NT2/D1 (cell line): ENCODE results near the gene KDM2A.

Experiments
- DNase-seq: peaks from one replicate; pipeline ENCODE4 v3.0.0-alpha.2; 2011; ENCODE audit warnings: low read depth, low spot score
- H3K27me3 ChIP-seq: 2 replicates; pipeline ENCODE4 v1.6.0; 2011; ENCODE audit warnings: mild to moderate bottlenecking; ENCODE audit not compliant: insufficient read length, insufficient read depth
- H3K36me3 ChIP-seq: 2 replicates; pipeline ENCODE4 v1.6.1; 2011; ENCODE audit warnings: mild to moderate bottlenecking, low read length, mixed read lengths; ENCODE audit not compliant: insufficient read depth, insufficient read length
- H3K4me1 ChIP-seq: 2 replicates; pipeline ENCODE4 v1.5.1; 2011; ENCODE audit not compliant: insufficient read depth, insufficient read length
- H3K4me3 ChIP-seq: 2 replicates; pipeline ENCODE4 v1.5.1; 2011; ENCODE audit warnings: low read depth; ENCODE audit not compliant: insufficient read length
- H3K9ac ChIP-seq: 2 replicates; pipeline ENCODE4 v1.6.0; 2011; ENCODE audit warnings: low read depth; ENCODE audit not compliant: insufficient read length
- H3K9me3 ChIP-seq: 2 replicates; pipeline ENCODE4 v1.5.1; 2011; ENCODE audit warnings: mild to moderate bottlenecking, low read length; ENCODE audit not compliant: insufficient read depth
- SUZ12 ChIP-seq: IDR thresholded peaks from 2 replicates; pipeline ENCODE4 v1.6.1; 2011; ENCODE audit not compliant: insufficient read length, insufficient read depth; ENCODE audit errors: extremely low read depth
- YY1 ChIP-seq: IDR thresholded peaks from 2 replicates; pipeline ENCODE4 v1.6.1; 2011; ENCODE audit not compliant: insufficient read length, insufficient read depth
- ZNF274 ChIP-seq: IDR thresholded peaks from 2 replicates; pipeline ENCODE4 v1.6.1; 2011; ENCODE audit warnings: mild to moderate bottlenecking, low read depth, low read length

KDM2A gene

GRCh38 chr11:67240576-67241389 is 121.7 kb downstream of the KDM2A start:
- H3K4me1 ChIP-seq = peaks cover 8% of the 10 kb centered on the region
- H3K9ac ChIP-seq = peak overlapping the region; percentile 98
- no peaks in the 10 kb centered on the region for H3K27me3 ChIP-seq
- no peak for DNase-seq
- peak overlapping the region; percentile 98 for H3K4me3 ChIP-seq
- H3K9me3 ChIP-seq = no peaks in the 10 kb centered on the region
- H3K36me3 ChIP-seq = peaks cover 53% of the 10 kb centered on the region
- TF ChIP-seq YY1 = no peak
- no peak for TF ChIP-seq ZNF274
- no peak for TF ChIP-seq SUZ12

GRCh38 chr11:67242548-67242947 is 123.5 kb downstream of the KDM2A start:
- Histone ChIP-seq H3K9ac (no peak overlapping the region), H3K4me1 (peaks cover 8% of the 10 kb centered on the region), H3K36me3 (peaks cover 66% of the 10 kb centered on the region), H3K9me3 (no peaks in the 10 kb centered on the region), H3K27me3 (no peaks in the 10 kb centered on the region), H3K4me3 (peak overlapping the region; percentile 2)
- TF ChIP-seq ZNF274 (no peak), SUZ12 (no peak), YY1 (no peak)
- DNase-seq = no peak

- Histone ChIP-seq H3K9ac (no peak overlapping the region), H3K27me3 (no peaks in the 10 kb centered on the region), H3K9me3 (no peaks in the 10 kb centered on the region), H3K4me1 (peaks cover 8% of the 10 kb centered on the region), H3K36me3 (peaks cover 71% of the 10 kb centered on the region), H3K4me3 (no peak overlapping the region)
- no peak for TF ChIP-seq YY1
- TF ChIP-seq SUZ12 = no peak
- no peak for TF ChIP-seq ZNF274
- DNase-seq = no peak
These were observed 124.0 kb downstream of the KDM2A start for GRCh38 chr11:67243051-67243450.

GRCh38 chr11:67245046-67245445 is 126.0 kb downstream of the KDM2A start:
- Histone ChIP-seq H3K4me1 (no peaks in the 10 kb centered on the region), H3K9ac (no peak overlapping the region), H3K4me3 (no peak overlapping the region), H3K36me3 (peaks cover 91% of the 10 kb centered on the region), H3K9me3 (no peaks in the 10 kb centered on the region), H3K27me3 (no peaks in the 10 kb centered on the region)
- no peak for TF ChIP-seq YY1
- TF ChIP-seq ZNF274 = no peak
- TF ChIP-seq SUZ12 = no peak
- no peak for DNase-seq

GRCh38 chr11:67247946-67248550 is 129.0 kb downstream of the KDM2A start:
- peaks cover 97% of the 10 kb centered on the region for H3K36me3 ChIP-seq
- no peaks in the 10 kb centered on the region for H3K4me1 ChIP-seq
- H3K9ac ChIP-seq = no peak overlapping the region
- H3K27me3 ChIP-seq = no peaks in the 10 kb centered on the region
- DNase-seq = no peak
- H3K9me3 ChIP-seq = no peaks in the 10 kb centered on the region
- H3K4me3 ChIP-seq = no peak overlapping the region
- TF ChIP-seq YY1 = no peak
- no peak for TF ChIP-seq ZNF274
- no peak for TF ChIP-seq SUZ12

- Histone ChIP-seq H3K36me3 (peaks cover 97% of the 10 kb centered on the region), H3K4me1 (no peaks in the 10 kb centered on the region), H3K9me3 (no peaks in the 10 kb centered on the region), H3K27me3 (no peaks in the 10 kb centered on the region), H3K4me3 (no peak overlapping the region), H3K9ac (no peak overlapping the region)
- no peak for DNase-seq
- TF ChIP-seq SUZ12 (no peak), YY1 (no peak), ZNF274 (no peak)
These were observed 129.6 kb downstream of the KDM2A start for GRCh38 chr11:67248653-67249052.

- no peaks in the 10 kb centered on the region for H3K27me3 ChIP-seq
- peaks cover 99% of the 10 kb centered on the region for H3K36me3 ChIP-seq
- no peak overlapping the region for H3K9ac ChIP-seq
- no peak overlapping the region for H3K4me3 ChIP-seq
- TF ChIP-seq ZNF274 = no peak
- no peak for TF ChIP-seq YY1
- TF ChIP-seq SUZ12 = no peak
- no peaks in the 10 kb centered on the region for H3K9me3 ChIP-seq
- H3K4me1 ChIP-seq = no peaks in the 10 kb centered on the region
- no peak for DNase-seq
These were observed 131.3 kb downstream of the KDM2A start for GRCh38 chr11:67250059-67251043.
